HG03039 (cell line): ENCODE results near the gene PIBF1.
"Not testable (repeated sequence)": the region's sequence is repeated elsewhere in the genome, so short reads cannot be mapped to it uniquely, and the experiment has no call there.

Source experiments
- ATAC-seq: cut with Tn5 transposase; IDR thresholded peaks from one replicate; pipeline ENCODE4 v1.9.1; 2021; ENCODE audit warnings: mild to moderate bottlenecking, moderate library complexity; ENCODE audit not compliant: unreplicated experiment

PIBF1 gene, protein sequence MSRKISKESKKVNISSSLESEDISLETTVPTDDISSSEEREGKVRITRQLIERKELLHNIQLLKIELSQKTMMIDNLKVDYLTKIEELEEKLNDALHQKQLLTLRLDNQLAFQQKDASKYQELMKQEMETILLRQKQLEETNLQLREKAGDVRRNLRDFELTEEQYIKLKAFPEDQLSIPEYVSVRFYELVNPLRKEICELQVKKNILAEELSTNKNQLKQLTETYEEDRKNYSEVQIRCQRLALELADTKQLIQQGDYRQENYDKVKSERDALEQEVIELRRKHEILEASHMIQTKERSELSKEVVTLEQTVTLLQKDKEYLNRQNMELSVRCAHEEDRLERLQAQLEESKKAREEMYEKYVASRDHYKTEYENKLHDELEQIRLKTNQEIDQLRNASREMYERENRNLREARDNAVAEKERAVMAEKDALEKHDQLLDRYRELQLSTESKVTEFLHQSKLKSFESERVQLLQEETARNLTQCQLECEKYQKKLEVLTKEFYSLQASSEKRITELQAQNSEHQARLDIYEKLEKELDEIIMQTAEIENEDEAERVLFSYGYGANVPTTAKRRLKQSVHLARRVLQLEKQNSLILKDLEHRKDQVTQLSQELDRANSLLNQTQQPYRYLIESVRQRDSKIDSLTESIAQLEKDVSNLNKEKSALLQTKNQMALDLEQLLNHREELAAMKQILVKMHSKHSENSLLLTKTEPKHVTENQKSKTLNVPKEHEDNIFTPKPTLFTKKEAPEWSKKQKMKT

GRCh38 chr13:72781451-72782439 lies at the start of gene PIBF1, which contains the start of gene DIS3:
Gene PIBF1, plus strand, starts transcription at chr13:72782133. Its CDS starts 1,337 bp downstream, at chr13:72783470.
Gene DIS3, minus strand, starts transcription at chr13:72781900. Its CDS starts 68 bp downstream, at chr13:72781832.
- peak; percentile 98 for ATAC-seq

DNA sequence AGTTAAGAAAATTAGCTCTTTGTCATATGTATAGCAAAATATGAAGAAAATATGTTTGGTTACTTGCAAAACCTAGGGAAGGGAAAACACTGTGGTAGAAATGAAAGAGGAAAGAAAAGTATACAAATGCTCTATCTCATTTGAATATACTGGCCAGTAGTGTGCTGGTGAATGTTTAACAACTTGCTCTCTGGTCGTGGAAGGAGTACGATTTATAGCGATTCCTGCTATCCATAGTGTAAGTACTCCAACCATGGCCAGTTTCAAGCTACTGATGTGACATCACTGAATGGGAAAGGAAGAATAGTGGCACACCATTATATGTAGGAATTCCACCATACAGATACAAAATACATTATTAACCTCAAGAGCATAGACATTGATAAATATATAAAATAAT lies 44.9 kb upstream of the PIBF1 start:
- no peak for ATAC-seq

GRCh38 chr13:72740015-72740414 lies 41.9 kb upstream of the PIBF1 start:
- ATAC-seq: no peak

GRCh38 chr13:72745260-72745659 lies 36.7 kb upstream of the PIBF1 start:
- ATAC-seq: peak; percentile 77

- ATAC-seq: no peak
Observed at GRCh38 chr13:72751220-72751619, 30.7 kb upstream of the PIBF1 start.

GRCh38 chr13:72754111-72754510 lies 27.8 kb upstream of the PIBF1 start:
- no peak for ATAC-seq

- ATAC-seq: no peak
Observed at GRCh38 chr13:72757792-72758535, 24.0 kb upstream of the PIBF1 start.

DNA sequence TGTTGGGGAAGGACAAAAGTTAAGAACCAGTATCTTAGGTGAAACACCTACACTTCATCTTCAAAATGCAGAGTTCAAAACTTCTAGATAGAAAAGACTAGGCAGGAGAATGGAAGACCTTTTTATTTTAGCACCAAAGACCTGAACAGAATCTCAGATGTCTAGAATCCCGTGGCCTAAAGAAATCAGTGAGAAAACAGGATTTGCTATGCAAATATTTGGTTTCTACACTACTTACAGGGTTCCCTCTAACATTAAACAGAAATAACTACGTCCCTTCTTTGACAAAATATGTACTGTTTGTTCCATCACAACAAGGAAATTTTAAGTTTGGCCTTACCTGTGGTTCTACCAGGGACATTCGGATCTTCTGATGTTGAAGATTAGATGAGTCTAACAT lies 21.7 kb upstream of the PIBF1 start:
- no peak for ATAC-seq

- ATAC-seq: no peak
Observed at GRCh38 chr13:72763411-72763810, 18.5 kb upstream of the PIBF1 start.

GRCh38 chr13:72774019-72774418 lies 7.9 kb upstream of the PIBF1 start:
- no peak for ATAC-seq

- no peak for ATAC-seq
Observed at GRCh38 chr13:72782717-72783116, 784 bp downstream of the PIBF1 start.

DNA sequence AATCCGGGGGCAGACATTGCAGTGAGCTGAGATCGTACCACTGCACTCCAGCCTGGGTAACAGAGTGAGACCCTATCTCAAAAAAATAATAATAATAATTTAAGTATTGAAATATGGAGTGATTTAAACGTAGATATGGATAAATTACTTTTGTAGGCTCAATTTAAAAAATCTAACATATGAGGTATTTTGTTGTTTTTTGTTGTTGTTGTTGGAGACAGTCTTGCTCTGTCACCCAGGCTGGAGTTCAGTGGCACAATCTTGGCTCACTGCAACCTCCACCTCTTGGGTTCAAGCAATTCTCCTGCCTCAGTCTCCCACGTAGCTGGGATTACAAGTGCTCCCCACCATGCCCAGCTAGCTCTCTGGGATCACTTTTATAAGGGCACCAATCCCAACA lies 2.7 kb downstream of the PIBF1 start:
- ATAC-seq: not testable (repeated sequence)

- ATAC-seq: no peak
Observed at GRCh38 chr13:72788831-72789230, 6.9 kb downstream of the PIBF1 start.

DNA sequence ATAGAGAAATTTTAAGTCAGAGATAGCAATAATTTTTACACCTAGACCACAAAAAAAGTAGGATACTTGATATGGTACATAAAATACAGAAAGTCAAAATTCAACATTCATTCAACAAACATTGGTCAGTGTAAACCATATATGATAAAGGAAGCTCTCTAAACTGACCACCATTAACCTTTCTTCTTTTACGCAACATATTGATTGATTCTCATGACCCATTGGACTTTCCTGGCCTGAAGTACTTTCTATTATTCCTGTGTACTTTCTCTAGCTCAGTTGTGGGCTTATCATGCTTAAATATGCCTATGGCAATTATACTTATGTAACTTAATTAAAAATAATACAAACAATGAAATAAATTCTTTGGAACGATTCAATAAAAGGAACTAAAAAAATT lies 10.7 kb downstream of the PIBF1 start:
- no peak for ATAC-seq

GRCh38 chr13:72798817-72799216 lies 16.9 kb downstream of the PIBF1 start:
- no peak for ATAC-seq

- ATAC-seq: no peak
Observed at GRCh38 chr13:72804301-72804700, 22.4 kb downstream of the PIBF1 start.

- ATAC-seq: no peak
Observed at GRCh38 chr13:72805676-72806346, 23.9 kb downstream of the PIBF1 start.

DNA sequence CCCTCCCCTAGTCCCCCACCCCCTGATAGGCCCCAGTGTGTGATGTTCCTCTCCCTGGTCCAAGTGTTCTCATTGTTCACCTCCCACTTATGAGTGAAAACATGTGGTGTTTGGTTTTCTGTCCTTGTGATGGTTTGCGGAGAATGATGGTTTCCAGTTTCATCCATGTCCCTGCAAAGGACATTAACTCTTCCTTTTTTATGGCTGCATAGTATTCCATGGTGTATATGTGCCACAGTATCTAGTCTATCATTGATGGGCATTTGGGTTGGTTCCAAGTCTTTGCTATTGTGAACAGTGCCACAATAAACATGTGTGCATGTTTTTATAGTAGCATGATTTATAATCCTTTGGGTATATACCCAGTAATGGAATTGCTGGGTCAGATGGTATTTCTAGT lies 24.6 kb downstream of the PIBF1 start:
- ATAC-seq: not testable (repeated sequence)

DNA sequence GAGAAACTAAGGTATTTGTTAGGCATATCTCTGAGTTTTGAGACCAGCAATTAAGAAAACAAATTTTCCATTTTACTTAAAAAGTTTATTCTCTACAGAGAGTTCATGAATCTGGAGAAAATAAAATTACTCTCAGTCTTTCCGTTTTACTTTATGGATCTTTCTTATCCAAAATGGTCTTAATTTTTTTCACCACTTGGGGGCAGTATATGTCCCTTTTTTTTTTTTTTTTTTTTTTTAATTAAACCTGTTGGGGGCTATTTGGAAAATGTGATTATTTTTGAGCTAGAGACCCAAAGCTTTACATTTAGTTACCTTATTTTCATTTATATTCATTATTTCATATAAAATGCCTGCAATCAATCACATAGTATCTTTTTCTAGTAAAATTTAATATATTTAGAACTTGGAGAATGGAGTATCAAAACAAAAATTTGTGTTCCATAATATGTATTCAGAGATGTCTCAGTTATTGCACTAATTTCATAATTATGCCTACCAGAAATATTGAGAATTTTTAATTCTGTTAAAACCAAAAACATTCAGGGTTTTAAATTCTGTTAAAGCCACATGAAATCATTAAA lies 27.1 kb downstream of the PIBF1 start:
- ATAC-seq: no peak
